NCI-H446 treated with DMSO at 0.1 percent for 48 hours (cell line): ENCODE results near the gene CACNA1A.
"Not testable (repeated sequence)": the region's sequence is repeated elsewhere in the genome, so short reads cannot be mapped to it uniquely, and the experiment has no call there.

ENCODE experiments used
- DNase-seq: peaks from one replicate; lab custom pipeline; 2025; lab: John Stamatoyannopoulos, UW

CACNA1A gene

DNA sequence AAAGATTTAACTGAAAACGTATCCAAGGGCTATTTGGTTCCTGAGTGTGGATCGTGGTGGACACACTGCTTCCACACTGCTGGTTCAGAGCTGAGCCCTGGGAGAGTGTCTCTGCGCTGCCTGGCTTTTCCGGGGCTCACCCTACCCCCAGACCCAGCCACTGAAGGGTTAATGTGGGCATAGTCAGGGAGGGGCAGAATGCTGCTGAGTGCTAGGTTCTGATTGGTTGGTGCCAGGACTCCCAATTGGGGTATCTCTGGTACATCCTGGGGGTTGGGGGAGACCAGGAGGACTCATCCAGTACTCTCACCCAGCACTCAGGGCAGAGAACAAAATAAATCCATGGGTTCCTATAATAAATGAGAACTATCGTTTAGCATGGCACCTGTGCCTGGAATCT lies 142.3 kb downstream of the CACNA1A start:
- no peak for DNase-seq

DNA sequence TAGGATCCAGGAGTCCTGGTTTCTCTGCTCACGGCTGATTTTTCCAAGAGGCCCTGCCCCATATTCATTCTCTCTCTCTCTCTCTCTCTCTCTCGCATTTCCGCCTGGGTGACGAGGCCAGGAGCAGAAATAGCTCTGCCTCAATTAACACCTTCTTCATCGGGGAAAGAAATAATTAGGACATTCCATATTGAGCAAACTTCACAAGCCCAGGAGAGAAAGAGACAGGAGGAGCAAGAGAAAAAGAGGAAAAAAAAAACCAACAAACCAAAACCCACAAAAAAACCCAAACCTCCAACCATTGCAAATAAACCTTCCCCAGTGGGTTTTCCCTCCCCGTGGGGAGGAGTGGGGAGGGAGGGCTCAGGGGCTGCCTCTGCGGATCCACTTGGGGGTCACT lies 143.0 kb downstream of the CACNA1A start:
- DNase-seq = no peak

DNA sequence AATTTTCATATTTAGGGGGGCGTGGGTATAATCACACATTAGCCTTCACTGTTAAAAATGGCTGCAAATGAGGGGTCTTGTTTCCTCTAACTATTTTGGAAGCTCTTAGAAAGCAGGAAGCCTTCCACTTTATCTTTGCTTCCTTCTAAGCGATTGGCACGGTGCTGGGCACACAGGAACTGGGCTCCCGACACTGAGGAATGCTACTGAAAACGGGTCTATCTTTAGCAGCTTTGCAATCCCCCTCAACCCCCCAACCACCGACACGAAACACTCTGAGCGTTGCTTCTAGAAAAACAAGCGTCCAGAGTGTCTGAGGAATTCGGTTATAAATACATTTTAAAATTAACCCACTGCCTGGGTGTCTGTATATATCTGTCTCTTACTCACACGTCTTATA lies 143.6 kb downstream of the CACNA1A start:
- no peak for DNase-seq

DNA sequence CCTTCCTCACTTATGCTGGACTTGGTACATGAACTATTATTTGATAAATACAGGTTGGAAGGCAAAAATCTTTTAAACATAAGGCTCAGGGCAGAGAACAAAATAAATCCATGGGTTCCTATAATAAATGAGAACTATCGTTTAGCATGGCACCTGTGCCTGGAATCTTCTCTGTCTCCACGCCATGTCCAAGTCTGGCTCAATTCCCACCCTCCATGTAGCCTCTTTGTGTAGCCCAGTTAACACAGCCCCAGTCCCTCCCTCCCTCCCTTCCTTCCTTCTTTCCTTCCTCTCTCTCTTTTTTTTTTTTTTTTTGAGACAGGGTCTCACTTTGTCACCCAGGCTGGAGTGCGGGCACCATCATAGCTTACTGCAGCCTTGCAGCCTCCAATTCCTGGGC lies 144.6 kb downstream of the CACNA1A start:
- DNase-seq = not testable (repeated sequence)

DNA sequence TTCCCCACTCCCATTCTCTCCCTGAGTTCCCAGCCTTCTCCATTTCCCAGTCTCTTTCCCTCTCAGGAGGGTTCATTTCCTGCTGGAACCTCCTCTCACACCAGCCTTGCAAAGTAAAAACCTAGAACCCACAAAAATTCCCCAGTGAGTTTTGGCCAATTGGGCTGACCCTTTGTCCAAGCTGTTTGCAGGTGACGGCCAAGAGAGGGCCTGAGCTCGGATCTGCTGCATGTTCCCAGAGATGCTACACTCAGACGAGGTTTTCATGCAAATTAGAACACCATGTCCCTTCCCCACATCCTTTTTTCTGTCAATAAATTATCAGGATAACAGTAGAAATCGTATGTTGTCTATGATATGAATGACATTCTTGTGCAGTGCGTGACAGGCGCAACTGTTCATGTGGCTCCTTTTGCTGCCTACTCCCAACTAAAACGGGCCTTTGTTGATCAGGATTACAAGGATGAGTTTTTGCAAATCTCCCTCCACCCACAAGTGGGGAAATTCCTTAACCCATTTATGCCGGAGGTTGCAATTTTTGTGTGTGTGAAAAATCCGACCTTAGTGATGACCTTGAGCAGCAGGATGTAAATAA lies 149.5 kb downstream of the CACNA1A start:
- DNase-seq = no peak

GRCh38 chr19:13356185-13356584 lies 150.1 kb downstream of the CACNA1A start:
- DNase-seq = no peak

DNA sequence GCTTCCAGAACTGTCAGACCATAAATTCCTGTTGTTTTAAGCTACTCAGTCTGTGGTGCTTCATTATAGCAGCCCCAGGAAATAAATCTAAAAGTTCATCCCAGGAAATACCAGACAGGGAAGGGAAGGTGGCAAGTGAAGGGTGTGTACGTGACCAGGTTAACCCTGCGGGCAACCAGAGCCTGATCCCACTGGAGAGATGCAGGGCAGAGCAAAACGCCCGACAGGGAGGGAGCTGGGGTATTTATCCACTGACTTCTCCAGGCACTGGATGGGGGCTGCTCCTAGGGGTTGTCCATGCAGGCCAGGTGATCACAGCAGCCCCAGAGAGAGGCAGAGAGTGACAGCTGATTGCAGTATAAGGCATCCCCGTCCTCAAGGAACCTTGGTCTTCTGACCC lies 150.9 kb downstream of the CACNA1A start:
- no peak for DNase-seq

- DNase-seq = no peak
Observed at GRCh38 chr19:13353625-13354024, 152.7 kb downstream of the CACNA1A start.

GRCh38 chr19:13350759-13351158 lies 155.5 kb downstream of the CACNA1A start:
- no peak for DNase-seq

DNA sequence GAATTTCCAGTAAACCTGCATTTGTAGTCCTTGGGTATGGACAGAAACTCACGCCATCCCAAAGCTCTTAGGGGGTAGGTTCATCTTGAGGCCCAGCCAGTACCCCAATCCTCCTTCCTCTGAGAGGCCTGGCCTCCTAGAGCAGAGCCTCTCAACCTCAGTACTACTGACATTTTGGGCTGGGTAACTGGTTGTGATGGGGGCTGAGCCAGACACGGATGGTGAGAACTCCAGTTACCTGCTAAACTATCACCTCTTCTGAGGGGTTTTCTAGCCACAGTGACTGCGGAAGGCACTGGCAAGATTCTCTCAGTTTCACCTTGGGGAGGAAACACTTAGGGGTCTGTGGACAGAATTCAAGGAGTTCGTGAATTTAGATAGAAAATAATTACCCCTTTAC lies 156.2 kb downstream of the CACNA1A start:
- no peak for DNase-seq

DNA sequence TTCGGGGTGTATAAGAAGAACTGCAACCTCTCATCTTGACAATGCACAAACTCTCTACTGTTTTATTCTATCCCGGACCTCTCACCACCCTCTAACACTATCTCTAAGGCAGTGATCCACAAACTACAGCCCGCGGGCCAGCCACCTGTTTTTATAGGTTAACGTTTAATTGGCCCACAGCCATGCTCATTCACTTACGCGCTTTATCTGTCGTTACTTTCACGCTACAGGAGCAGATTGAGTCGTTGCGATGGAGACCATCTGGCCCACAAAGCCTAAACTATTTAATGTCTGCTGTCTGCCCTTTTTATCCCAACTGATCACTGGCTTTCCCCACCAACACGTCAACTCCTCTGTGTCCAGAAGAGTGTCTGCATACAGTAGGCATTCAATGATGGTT lies 158.9 kb downstream of the CACNA1A start:
- DNase-seq = no peak

DNA sequence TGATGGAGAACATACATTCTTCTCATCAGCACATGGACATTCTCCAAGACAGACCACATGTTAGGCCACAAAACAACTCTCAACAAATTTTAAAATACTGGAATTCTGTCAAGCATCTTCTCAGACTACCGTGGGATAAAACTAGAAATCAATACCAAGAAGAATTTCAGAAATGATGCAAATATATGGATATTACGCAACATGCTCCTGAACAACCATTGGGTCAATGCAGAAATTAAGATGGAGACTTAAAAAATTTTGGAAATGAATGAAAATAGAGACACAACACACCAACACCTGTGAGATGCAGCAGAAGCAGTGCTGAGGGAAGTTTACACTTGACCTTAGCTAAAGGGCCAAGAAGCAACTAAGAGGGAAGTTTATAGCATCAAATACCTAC lies 162.8 kb downstream of the CACNA1A start:
- DNase-seq = no peak

- no peak for DNase-seq
Observed at GRCh38 chr19:13342672-13343071, 163.6 kb downstream of the CACNA1A start.

DNA sequence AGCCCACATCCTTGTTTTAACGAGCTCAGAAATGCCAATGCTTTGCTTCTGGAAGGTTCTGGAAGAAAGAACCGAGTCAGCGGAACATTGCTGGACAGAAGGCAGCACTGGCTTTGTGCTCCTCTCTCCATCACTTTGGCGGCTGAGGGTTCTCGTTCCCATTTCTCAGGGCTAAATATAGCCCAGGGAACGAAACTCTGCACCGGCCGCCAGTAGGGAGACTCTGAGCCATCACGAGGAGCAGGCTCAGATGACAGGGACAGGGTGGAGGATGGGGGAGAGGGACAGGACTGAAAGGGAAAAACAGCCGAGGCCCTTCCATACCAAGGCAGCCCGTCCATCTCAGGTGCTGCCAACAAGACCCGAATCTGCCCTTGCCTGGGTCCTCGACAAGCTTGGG lies 166.4 kb downstream of the CACNA1A start:
- no peak for DNase-seq

- DNase-seq = no peak
Observed at GRCh38 chr19:13337181-13337580, 169.1 kb downstream of the CACNA1A start.

DNA sequence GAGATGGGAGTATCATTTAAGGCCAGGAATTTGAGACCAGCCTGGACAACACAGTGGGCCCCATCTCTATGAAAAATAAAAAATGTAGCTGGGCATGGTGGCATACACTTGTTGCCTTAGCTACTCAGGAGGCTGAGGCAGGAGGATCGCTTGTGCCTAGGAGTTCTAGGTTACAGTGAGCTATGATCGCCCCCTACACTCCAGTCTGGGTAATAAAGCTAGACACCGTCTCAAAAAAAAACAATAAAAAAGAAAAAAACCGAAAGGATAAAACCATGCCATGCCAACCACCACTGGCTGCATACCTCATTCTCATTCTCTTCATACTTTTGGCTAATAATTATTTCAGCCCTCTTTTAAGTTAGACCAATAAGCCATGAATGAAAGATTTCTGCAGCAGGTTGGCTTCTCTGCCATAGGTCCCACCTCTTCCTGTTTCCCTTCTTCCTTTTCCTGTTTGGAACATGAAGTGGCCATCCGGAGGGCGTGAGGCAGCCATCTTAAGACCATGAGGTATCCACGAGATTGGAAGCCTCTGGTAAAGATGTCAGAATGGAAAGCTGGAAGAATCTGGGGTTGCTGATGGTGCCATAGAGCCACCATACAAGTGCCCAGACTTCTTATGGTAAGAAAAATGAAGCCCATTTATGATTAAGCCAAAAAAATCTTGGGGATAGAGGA lies 171.3 kb downstream of the CACNA1A start:
- DNase-seq = no peak

DNA sequence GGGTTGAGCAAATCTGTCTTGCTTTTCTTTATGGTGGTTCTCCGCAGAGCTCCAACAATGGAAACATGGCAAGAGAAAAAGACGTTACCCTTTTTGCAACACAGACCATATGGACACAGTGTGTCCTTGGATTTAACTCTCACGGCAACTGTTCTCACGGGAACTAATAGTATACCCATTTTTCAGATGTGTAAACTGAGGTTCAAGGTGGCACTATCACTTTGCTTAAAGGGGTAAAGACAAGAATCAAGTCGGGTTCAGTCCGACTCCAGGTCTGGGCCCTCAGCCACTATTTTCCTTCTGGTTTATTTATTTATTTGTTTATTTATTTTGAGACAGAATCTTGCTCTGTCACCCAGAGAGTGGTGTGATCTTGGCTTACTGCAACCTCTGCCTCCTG lies 176.0 kb downstream of the CACNA1A start:
- DNase-seq = no peak

GRCh38 chr19:13329766-13330165 lies 176.5 kb downstream of the CACNA1A start:
- no peak for DNase-seq

- no peak for DNase-seq
Observed at GRCh38 chr19:13328241-13328640, 178.0 kb downstream of the CACNA1A start.

GRCh38 chr19:13319526-13319925 lies 186.8 kb downstream of the CACNA1A start:
- no peak for DNase-seq

DNA sequence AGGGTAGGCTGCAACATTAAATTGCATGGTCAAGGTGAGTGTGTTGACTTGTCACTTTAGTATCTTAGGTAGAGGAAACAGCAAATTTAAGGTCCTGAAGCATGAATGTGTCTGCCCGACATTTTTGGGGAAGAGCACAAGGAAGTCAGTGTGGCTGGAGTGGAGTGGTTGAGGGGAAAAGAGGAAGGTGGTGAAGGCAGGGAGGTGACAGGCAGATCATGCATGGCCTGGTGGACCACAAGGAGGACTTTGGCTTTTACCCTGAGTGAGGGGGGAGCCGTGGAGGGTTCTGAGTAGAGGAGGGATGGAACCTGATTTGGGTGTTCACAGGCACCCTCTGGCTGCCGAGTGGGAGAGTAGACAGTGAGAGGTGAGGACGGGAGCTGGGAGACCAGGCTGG lies 188.1 kb downstream of the CACNA1A start:
- no peak for DNase-seq

DNA sequence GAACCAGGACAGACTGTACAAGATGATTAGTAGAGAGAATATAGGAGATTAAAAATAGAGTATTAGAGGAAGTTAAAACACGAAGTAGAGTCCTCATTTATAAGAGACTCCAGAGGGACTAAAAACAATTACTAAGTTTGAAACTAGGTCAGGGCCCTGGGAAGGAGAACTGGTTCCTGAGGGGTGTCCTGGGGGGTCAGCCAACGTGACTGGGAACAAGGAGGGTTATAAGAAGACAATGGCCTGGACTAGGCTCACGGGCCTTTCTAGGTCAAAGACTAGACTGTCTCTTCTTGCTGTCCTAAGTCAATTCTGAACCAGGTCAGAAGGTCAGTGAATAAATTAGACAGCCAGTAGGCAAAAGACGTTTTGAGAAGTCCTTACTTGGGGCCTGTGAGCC lies 190.8 kb downstream of the CACNA1A start:
- DNase-seq = no peak

DNA sequence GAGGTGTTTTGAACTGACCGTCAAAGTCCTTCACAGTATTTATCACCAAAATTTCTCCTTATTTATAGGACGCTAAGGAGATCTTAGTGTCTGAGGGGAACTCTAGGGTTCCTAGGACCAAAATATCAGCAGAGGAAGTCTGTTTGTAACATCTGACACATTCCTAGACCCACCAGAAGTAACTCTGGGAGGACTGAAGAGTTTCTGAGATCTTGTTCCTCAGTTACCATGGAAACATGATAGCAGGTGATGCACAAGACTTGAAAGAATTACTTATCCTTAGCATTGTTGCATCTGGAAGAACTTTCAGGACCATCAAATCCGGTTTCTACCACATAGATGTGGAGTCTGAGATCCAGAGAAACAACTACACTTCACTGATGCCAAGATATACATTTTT lies 191.5 kb downstream of the CACNA1A start:
- DNase-seq = no peak

DNA sequence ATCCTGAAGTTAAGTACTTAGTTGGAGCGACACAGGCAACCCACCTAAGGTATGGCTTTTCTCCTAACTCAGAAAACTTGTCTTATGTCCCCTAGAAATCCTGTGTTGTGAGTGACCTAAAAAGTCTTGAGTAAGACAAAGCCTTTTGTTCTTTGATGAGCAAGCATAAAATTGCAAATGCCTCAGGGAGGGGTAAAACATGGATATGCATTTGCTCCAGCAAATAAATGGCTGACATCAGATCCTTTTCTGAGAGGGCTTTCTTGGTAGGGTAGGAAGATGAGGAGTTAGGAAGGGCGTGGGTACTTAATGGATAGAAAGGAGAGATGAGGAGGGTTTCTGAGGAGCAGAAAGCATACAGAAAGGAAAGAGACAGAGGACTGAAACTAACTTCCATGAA lies 192.4 kb downstream of the CACNA1A start:
- DNase-seq = no peak
